GM12892 (cell line): ENCODE data around the gene RGS17.

Experiments
- POLR2A ChIP-seq: IDR thresholded peaks from 2 replicates; pipeline ENCODE4 v1.6.1; 2011; ENCODE audit warnings: low read depth, low read length, control low read depth
- POLR2AphosphoS5 ChIP-seq: IDR thresholded peaks from 2 replicates; pipeline ENCODE4 v1.6.1; 2011; ENCODE audit warnings: low read depth, low read length, control low read depth

GRCh38 chr6:153145591-153145990, 14.5 kb upstream of the RGS17 start:
- no peak for TF ChIP-seq POLR2AphosphoS5
- TF ChIP-seq POLR2A = no peak
